ENCODE measurements around the gene BRSK1.

- TF ChIP-seq CTCF (IDR thresholded peaks at IDR 0.05 in 8 of 11, conservative IDR thresholded peaks at IDR 0.05 in 3 of 11) (no peak), POLR2AphosphoS5 (IDR thresholded peaks at IDR 0.05) (peak; percentile 43 to 72 (median 58)), POLR2A (IDR thresholded peaks at IDR 0.05) (no peak)
These were observed 28.0 kb upstream of the BRSK1 start for GRCh38 chr19:55255618-55256423.
